HepG2 (cell line): ENCODE results near the gene XKR7. TPM values are rescaled to one million over a fixed set of nuclear protein-coding genes. Genes with fewer than 3 reads are reported as not detected.

Source experiments
- ATAC-seq: fragments of 200-7000 bp; cut with Tn5 transposase; 3 replicates; pipeline ENCODE4 v1.9.1; 2020; ENCODE audit warnings: mild to moderate bottlenecking, moderate library complexity
- BruUV-seq: library from RNA; stranded (reverse); fragments of 400-500 nt; replicated peaks from 2 replicates; lab custom pipeline; 2021; lab: Mats Ljungman, UMichigan
- CTCF ChIA-PET: fragments of 300-600 bp; formaldehyde crosslinking; extraction: SDS; loops from one replicate; lab custom pipeline; 2021; ENCODE audit warnings: low total read pairs, inconsistent platforms, low intra/inter-chr PET ratio; lab: Yijun Ruan, JAX
- POLR2A ChIA-PET: fragments of 350-600 bp; sonication (Branson Sonifier 250); formaldehyde crosslinking; loops from one replicate; lab custom pipeline; 2020; ENCODE audit warnings: antibody characterized with exemption, inconsistent platforms; lab: Yijun Ruan, JAX
- DNase-seq: peaks from one replicate; pipeline ENCODE4 v3.0.0-alpha.2; 2015; ENCODE audit warnings: low spot score
- FAIRE-seq: peaks from 3 replicates; lab custom pipeline; 2011; peaks lifted over from hg19 to GRCh38; lab: Jason Lieb, UNC
- H2AFZ ChIP-seq: one replicate; pipeline ENCODE4 v1.6.1; 2011; ENCODE audit warnings: low read length, inconsistent platforms
- H3K27ac ChIP-seq: fragments of 300-600 bp; 3 replicates; pipeline ENCODE4 v1.8.0; 2011; ENCODE audit warnings: mixed run types, mild to moderate bottlenecking, mixed read lengths, low read length, inconsistent platforms; ENCODE audit not compliant: insufficient read depth; ENCODE audit errors: extremely low read length
- H3K27me3 ChIP-seq, 2 experiments: fragments of 200-600 bp in 1 of 2; 2 replicates in 1 of 2; 3 replicates in 1 of 2; pipeline versions ENCODE4 v1.6.0 to v1.8.0; 2011; ENCODE audit warnings: low read length in 2 of 2, mild to moderate bottlenecking in 2 of 2, moderate library complexity in 2 of 2, inconsistent platforms in 1 of 2; ENCODE audit not compliant: insufficient read depth in 2 of 2, control insufficient read depth in 1 of 2
- H3K36me3 ChIP-seq, 2 experiments: fragments of 200-600 bp in 1 of 2; replicated peaks in 1 of 2; 2 replicates in 1 of 2; 3 replicates in 1 of 2; pipeline versions ENCODE4 v1.5.1 to v1.8.0; 2011; ENCODE audit warnings: low read length in 2 of 2, inconsistent platforms in 1 of 2; ENCODE audit not compliant: insufficient read depth in 2 of 2, control insufficient read depth in 1 of 2
- H3K4me1 ChIP-seq: 2 replicates; pipeline ENCODE4 v1.5.1; 2012; ENCODE audit warnings: low read length, inconsistent platforms; ENCODE audit not compliant: insufficient read depth
- H3K4me2 ChIP-seq: 2 replicates; pipeline ENCODE4 v1.6.0; 2011; ENCODE audit warnings: low read depth, low read length, inconsistent platforms
- H3K4me3 ChIP-seq, 3 experiments: fragments of 200-600 bp in 1 of 3; sonication (generic), shearing (Covaris generic) in 1 of 3; replicated peaks in 1 of 3; 2 replicates each; pipeline ENCODE4 v1.5.1; 2011 to 2016; ENCODE audit warnings: low read length in 3 of 3, inconsistent platforms in 2 of 3, low read depth in 2 of 3, mild to moderate bottlenecking in 2 of 3, control low read depth in 1 of 3, mixed read lengths in 1 of 3; ENCODE audit not compliant: insufficient read depth in 1 of 3
- H3K79me2 ChIP-seq: one replicate; pipeline ENCODE4 v1.6.1; 2011; ENCODE audit warnings: low read length, inconsistent platforms; ENCODE audit not compliant: insufficient read depth
- H3K9ac ChIP-seq: 2 replicates; pipeline ENCODE4 v1.6.0; 2011; ENCODE audit warnings: mild to moderate bottlenecking, low read depth, low read length, inconsistent platforms; ENCODE audit not compliant: insufficient read depth
- H3K9me3 ChIP-seq: 2 replicates; pipeline ENCODE4 v1.5.1; 2012; ENCODE audit warnings: mild to moderate bottlenecking, low read length
- H4K20me1 ChIP-seq: 2 replicates; pipeline ENCODE4 v1.6.0; 2011; ENCODE audit warnings: inconsistent platforms, mild to moderate bottlenecking, low read length, moderate library complexity; ENCODE audit not compliant: insufficient read depth
- AHDC1 ChIP-seq: sonication (generic); formaldehyde crosslinking; IDR thresholded peaks from 2 replicates; pipeline ENCODE4 v1.5.1; 2020; ENCODE audit warnings: mild to moderate bottlenecking, missing genetic modification reagents, borderline replicate concordance
- CEBPB ChIP-seq: IDR thresholded peaks from 2 replicates; pipeline ENCODE4 v1.6.1; 2011; ENCODE audit warnings: low read depth, low read length, improper control_type of control experiment, borderline replicate concordance
- CSRNP2 ChIP-seq: sonication (generic); formaldehyde crosslinking; conservative IDR thresholded peaks from 2 replicates; pipeline ENCODE4 v1.8.0; 2022; ENCODE audit warnings: low read depth, missing genetic modification reagents
- GABPB1 ChIP-seq: IDR thresholded peaks from 2 replicates; pipeline ENCODE4 v1.6.1; 2016; ENCODE audit warnings: mild to moderate bottlenecking, missing genetic modification reagents, moderate library complexity, missing compliant biosample characterization
- SIX1 ChIP-seq: sonication (generic); formaldehyde crosslinking; IDR thresholded peaks from 2 replicates; pipeline ENCODE4 v1.4.0; 2020; ENCODE audit warnings: missing genetic modification reagents, borderline replicate concordance
- THAP11 ChIP-seq: IDR thresholded peaks from 2 replicates; pipeline ENCODE4 v1.6.1; 2016; ENCODE audit warnings: missing biosample characterization, missing genetic modification reagents
- ZNF282 ChIP-seq: fragments of 450-650 bp; IDR thresholded peaks from 2 replicates; pipeline ENCODE4 v1.6.1; 2018; ENCODE audit not compliant: partially characterized antibody
- ZNF292 ChIP-seq: sonication (generic); formaldehyde crosslinking; IDR thresholded peaks from 2 replicates; pipeline ENCODE4 v1.8.1; 2022; ENCODE audit warnings: mild to moderate bottlenecking, low read depth, missing genetic modification reagents, borderline replicate concordance
- ZNF34 ChIP-seq: sonication (generic); formaldehyde crosslinking; IDR thresholded peaks from 2 replicates; pipeline ENCODE4 v1.4.0; 2020; ENCODE audit warnings: mild to moderate bottlenecking, missing genetic modification reagents, borderline replicate concordance
- ZNF432 ChIP-seq: sonication (generic); formaldehyde crosslinking; IDR thresholded peaks from 2 replicates; pipeline ENCODE4 v1.5.0; 2020; ENCODE audit warnings: missing genetic modification reagents, mild to moderate bottlenecking, borderline replicate concordance
- ZNF451 ChIP-seq: sonication (generic); formaldehyde crosslinking; IDR thresholded peaks from 2 replicates; pipeline ENCODE4 v1.5.0; 2020; ENCODE audit warnings: mild to moderate bottlenecking, missing genetic modification reagents
- ZNF749 ChIP-seq: sonication (generic); formaldehyde crosslinking; IDR thresholded peaks from 2 replicates; pipeline ENCODE4 v1.8.0; 2022; ENCODE audit warnings: mild to moderate bottlenecking, missing genetic modification reagents, moderate library complexity, borderline replicate concordance
- WGBS: methylation state at CpG from one replicate; pipeline ENCODE4 v1.1.6; 2017; ENCODE audit warnings: low lambda C conversion rate; 5-methylcytosine and 5-hydroxymethylcytosine counted together
- in situ Hi-C: cut with HindIII; loops from 2 replicates; pipeline ENCODE4 v1.10.0; 2017; ENCODE audit warnings: low pct_unique_long_range_greater_than_20kb; ENCODE audit not compliant: extremely low pct_ligation_motif_present
- intact Hi-C: fragments of 100-400 bp; cut with micrococcal nuclease; formaldehyde crosslinking; loops from one replicate; pipeline ENCODE4 v1.10.0; 2022; ENCODE audit not compliant: unreplicated experiment
- polyA plus RNA-seq, 8 experiments: library from polyadenylated mRNA; depleted of rRNA in 3 of 8; stranded (reverse) in 7 of 8; unstranded in 1 of 8; fragments of >200 nt; fragmentation: Illumina TruSeq in 4 of 8; extraction: Trizol in 4 of 8; gene quantifications; 2 replicates each; pipeline versions ENCODE4 v1.2.1 to v1.2.3, GENCODE V29; 2011 to 2016; ENCODE audit warnings: low read depth in 4 of 8, missing spikeins in 1 of 8, mixed read lengths in 1 of 8; ENCODE audit not compliant: insufficient read depth in 1 of 8
- total RNA-seq, 5 experiments: library from RNA; depleted of rRNA; stranded (reverse); fragments of >200 nt; fragmentation: Illumina TruSeq; extraction: Trizol; gene quantifications; 2 replicates each; pipeline ENCODE4 v1.2.3, GENCODE V29; 2016; ENCODE audit warnings: low read depth in 1 of 5

XKR7 gene
- total and polyA plus RNA-seq, 2 of the 13 experiments (the other 11 are each of a cell fraction or from before 2014, with no cell fraction given) = not detected

GRCh38 chr20:31953556-31954148 lies 14.3 kb upstream of the XKR7 start:
- BruUV-seq = no TSS peak
- Histone ChIP-seq H3K4me3 (no peak overlapping the region), H3K27ac (no peak overlapping the region), H3K36me3 (peaks cover 12% of the 10 kb centered on the region in 2 experiments), H3K9ac (no peak overlapping the region), H3K4me1 (peaks cover 15% of the 10 kb centered on the region), H4K20me1 (peaks cover 13% of the 10 kb centered on the region; the same call in 1 of the 2 replicates), H3K4me2 (no peak overlapping the region), H3K79me2 (peaks cover 28% of the 10 kb centered on the region), H3K9me3 (no peaks in the 10 kb centered on the region), H2AFZ (no peak overlapping the region), H3K27me3 (no peaks in the 10 kb centered on the region; a peak in 1 of 5 replicates)
- intact Hi-C loops = loop anchor here (5.0 to 10.0 kb wide), 2 partner anchors 79 to 129 kb away; no protein-coding TSS in a partner anchor
- in situ Hi-C loops = loop anchor here (5.0 kb wide), 1 partner anchor 96 kb away; no protein-coding TSS in a partner anchor
- ChIA-PET POLR2A (interaction anchor here (1.0 kb wide), 1 partner anchor 156 kb away, joined by 3 read pairs; the partner anchor contains the start of gene TM9SF4), CTCF (interaction anchor here (2.3 kb wide), 1 partner anchor 101 kb away, joined by 47 read pairs; no protein-coding TSS in a partner anchor)
- ATAC-seq = no peak
- no peak for FAIRE-seq
- 9% methylated on average over 6 of the region's 6 CpGs for WGBS
- no peak for DNase-seq
- no peak for TF ChIP-seq CSRNP2 (CRISPR knock-in tag)
- TF ChIP-seq ZNF432 = no peak
- TF ChIP-seq SIX1 (CRISPR knock-in tag) = no peak
- no peak for TF ChIP-seq ZNF282
- no peak for TF ChIP-seq AHDC1 (CRISPR knock-in tag)
- no peak for TF ChIP-seq THAP11
- TF ChIP-seq GABPB1 (CRISPR knock-in tag) = no peak
- no peak for TF ChIP-seq ZNF749 (CRISPR knock-in tag)
- TF ChIP-seq ZNF34 = no peak
- TF ChIP-seq ZNF451 (CRISPR knock-in tag) = no peak
- no peak for TF ChIP-seq ZNF292 (CRISPR knock-in tag)
- no peak for TF ChIP-seq CEBPB
